ENCODE measurements around the gene HOMER3. TPM values are rescaled to one million over a fixed set of nuclear protein-coding genes. Genes with fewer than 3 reads are reported as not detected.

The HOMER3 gene
- total and polyA plus RNA-seq, 9 of the 15 experiments (the other 6 are each of a cell fraction or from before 2014, with no cell fraction given), result 1.3 to 5.1 (median 3.7) TPM; not detected in 2

DNA sequence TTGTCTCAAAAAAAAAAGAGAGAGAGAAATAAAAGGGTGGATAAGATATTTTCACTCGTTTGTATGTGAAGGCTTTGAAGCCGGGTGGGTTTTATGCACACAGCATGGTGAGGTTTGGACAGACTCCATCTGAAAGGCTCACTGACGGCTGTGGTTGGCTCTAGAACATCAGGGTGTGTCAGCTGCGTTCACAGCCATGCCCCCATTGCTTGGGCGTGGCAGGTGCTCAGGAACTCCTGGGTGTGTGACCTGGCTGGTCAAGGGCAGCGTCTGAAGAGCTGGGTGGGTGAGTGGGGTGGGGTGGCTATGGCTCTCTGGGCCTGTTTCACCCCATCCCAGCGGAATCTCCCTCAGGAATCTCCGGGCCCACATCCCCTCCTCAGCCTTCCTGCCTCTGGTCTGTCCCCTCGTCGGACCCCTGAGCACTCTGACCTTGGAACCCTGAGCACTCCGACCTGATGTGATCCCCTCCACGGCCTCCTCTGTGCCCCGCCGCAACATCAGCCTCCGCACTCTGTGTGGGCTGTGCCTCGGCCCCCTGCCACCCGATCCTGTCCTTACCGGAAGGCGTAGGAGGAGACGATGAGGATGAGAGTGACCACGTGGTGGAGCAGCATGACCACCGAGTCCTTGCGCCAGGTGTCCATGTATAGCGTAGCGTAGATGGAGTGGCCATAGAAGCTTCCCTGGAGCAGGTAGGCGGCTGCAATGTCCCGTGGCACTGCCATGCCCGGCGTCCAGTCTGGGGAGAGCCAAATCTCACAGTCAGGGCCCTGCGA is 57.3 kb downstream of the HOMER3 start (continued):
- TF ChIP-seq ZBTB40 (IDR thresholded peaks at IDR 0.05) (no peak), ZBTB40 (CRISPR knock-in tag; IDR thresholded peaks at IDR 0.05) (no peak), ZBTB34 (CRISPR knock-in tag; IDR thresholded peaks at IDR 0.05) (no peak), TRIM28 (IDR thresholded peaks at IDR 0.05) (no peak), SIX5 (IDR thresholded peaks at IDR 0.05; ENCODE audit: borderline replicate concordance in 1 of 2, insufficient read depth in 1 of 2, low read depth in 1 of 2, low read length in 2 of 2) (no peak), STAG1 (CRISPR knock-in tag; IDR thresholded peaks at IDR 0.05; ENCODE audit: borderline replicate concordance) (peak; percentile 6; the same call in 1 of the 2 replicates), ZNF445 (CRISPR knock-in tag; IDR thresholded peaks at IDR 0.05; ENCODE audit: low read depth) (no peak), SMAD3 (CRISPR knock-in tag; conservative IDR thresholded peaks at IDR 0.05) (no peak), ZNF512 (tag; IDR thresholded peaks at IDR 0.05) (no peak), ZNF174 (CRISPR knock-in tag; IDR thresholded peaks at IDR 0.05) (no peak), ZNF133 (CRISPR knock-in tag; IDR thresholded peaks at IDR 0.05) (no peak), DNMT1 (IDR thresholded peaks at IDR 0.05) (no peak), E2F6 (IDR thresholded peaks at IDR 0.05; ENCODE audit: borderline replicate concordance in 1 of 2, extremely low read depth in 1 of 2, insufficient read depth in 1 of 2, insufficient read length in 1 of 2, low read depth in 1 of 2, low read length in 1 of 2, poor library complexity in 1 of 2, severe bottlenecking in 1 of 2) (peak in 1 of 2 experiments; percentile 17), SP1 (CRISPR knock-in tag; IDR thresholded peaks at IDR 0.05) (0 out of 2 replicates have a peak, but pooled peaks have one; percentile 13)
